ENCODE results near the gene USP36.
A peak's percentile ranks its signal among the peaks of the same experiment; 100 is the strongest.

GRCh38 chr17:78883089-78883532 is 42.5 kb upstream of the USP36 start:
- TF ChIP-seq CTCF (IDR thresholded peaks at IDR 0.05) (no peak), POLR2AphosphoS5 (IDR thresholded peaks at IDR 0.05) (peak in 3 of 4 donors; percentile 11 to 28 (median 16))
